ENCODE data around the gene MARCOL.
"Not testable (repeated sequence)": the region's sequence is repeated elsewhere in the genome, so short reads cannot be mapped to it uniquely, and the experiment has no call there.

Gene MARCOL

GRCh38 chr5:148268566-148268965 lies 30.2 kb downstream of the MARCOL start, which contains the start of gene SPINK13:
TSS of gene SPINK13 (plus strand) at chr5:148268794. CDS start at chr5:148270073, 1,279 bp downstream.
- DNase-seq, result no peak

GRCh38 chr5:148275129-148275528 lies 36.8 kb downstream of the MARCOL start:
- not testable (repeated sequence) for DNase-seq

GRCh38 chr5:148280893-148281292 lies 42.6 kb downstream of the MARCOL start:
- DNase-seq, result not testable (repeated sequence)

- not testable (repeated sequence) for DNase-seq
Observed at GRCh38 chr5:148281336-148281735, 43.0 kb downstream of the MARCOL start.

- no peak for DNase-seq
Observed at GRCh38 chr5:148290271-148291195, 52.2 kb downstream of the MARCOL start.

Measured in left hindlimb (tissue), 1 donor.